ENCODE measurements around the gene JAG2.
A peak's percentile ranks its signal among the peaks of the same experiment; 100 is the strongest.

Gene JAG2

GRCh38 chr14:105149146-105149781, 19.3 kb downstream of the JAG2 start:
- DNase-seq: peak; percentile 9

GRCh38 chr14:105148604-105149145, 19.9 kb downstream of the JAG2 start:
- peak; percentile 8 for DNase-seq

DNA sequence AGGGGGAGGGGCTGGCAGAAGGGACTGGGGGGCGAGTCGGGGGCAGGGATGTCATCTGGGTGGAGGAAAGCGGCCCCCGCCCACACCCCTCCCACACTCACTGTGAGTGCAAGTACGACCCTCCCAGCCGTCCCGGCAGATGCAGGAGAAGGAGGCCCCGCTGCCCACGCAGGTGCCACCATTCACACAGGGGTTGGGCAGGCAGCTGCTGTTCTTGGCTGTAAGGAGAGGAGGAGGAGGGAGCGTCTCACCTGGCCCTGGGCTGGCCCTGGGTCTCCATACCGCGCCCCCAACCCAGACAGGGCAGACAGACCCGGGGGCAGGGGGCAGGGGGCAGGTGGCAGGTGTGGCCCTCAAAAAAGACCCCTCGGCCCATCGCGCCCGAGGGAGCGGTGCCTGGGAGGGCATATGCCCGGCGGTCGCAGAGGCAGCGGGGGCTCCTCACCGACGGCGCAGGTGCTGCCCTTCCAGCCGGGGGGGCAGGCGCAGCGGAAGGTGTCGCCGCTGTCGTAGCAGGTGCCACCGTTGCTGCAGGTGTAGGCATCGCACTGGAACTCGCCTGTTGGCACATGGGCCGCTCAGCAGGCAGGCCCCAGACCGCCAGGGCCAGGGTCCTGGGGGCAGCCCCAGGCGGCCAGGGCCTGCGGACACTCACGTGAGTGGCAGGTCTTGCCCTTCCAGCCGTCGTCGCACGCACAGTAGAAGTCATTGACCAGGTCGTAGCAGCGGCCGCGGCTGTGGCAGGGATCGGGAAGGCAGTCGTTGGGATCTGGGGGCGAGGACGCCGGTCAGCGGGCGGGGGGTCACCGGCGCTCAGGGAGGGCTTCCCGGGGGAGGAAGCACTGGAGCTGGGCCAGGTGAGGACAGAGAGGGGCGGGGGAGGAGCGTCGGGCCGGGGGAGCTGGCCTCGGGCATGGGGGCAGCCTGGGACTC, 20.6 kb downstream of the JAG2 start:
- DNase-seq: peak; percentile 12

- peak; percentile 1 for DNase-seq
Measured at GRCh38 chr14:105146976-105147635, 21.5 kb downstream of the JAG2 start.

GRCh38 chr14:105146181-105146975, 22.2 kb downstream of the JAG2 start:
- DNase-seq: peak; percentile 9

DNA sequence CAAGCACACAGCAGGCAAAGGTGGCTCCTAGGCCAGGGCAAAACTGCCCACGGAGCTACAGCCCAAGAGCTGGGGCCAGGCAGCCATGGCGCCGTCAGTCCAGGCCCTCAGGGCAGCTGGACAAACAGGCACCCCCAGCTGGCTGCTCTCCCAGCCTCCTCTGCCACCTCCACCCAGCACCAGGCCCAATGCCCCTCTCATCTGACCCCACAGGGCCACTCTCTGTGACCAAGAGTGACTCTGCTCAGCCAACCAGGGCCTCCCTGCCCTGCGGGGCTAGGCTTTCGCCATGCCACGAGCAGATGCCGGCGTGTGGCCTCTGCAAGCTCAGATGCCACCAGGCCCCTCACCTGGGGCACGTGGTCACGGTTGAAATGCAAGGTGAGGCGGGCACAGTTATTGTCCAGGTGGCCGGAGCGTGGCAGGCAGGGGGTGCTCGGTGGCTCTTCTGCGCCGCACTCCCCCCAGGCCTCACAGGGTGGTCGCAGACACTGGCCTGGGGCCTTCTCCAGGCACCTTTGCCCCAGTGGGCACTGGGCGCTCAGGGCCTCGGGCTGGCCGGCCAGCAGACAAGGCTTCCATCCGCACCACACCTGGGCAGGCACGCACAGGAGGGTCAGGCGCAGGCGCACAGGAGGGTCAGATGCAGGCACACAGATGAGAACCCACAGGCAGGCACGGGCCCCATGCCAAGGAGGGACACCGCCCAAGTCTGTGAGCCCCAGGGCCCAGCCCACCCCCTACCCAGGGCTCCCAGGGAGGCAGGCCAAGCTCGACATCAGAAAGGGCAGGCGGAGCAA, 23.0 kb downstream of the JAG2 start:
- peak; percentile 15 for DNase-seq

DNA sequence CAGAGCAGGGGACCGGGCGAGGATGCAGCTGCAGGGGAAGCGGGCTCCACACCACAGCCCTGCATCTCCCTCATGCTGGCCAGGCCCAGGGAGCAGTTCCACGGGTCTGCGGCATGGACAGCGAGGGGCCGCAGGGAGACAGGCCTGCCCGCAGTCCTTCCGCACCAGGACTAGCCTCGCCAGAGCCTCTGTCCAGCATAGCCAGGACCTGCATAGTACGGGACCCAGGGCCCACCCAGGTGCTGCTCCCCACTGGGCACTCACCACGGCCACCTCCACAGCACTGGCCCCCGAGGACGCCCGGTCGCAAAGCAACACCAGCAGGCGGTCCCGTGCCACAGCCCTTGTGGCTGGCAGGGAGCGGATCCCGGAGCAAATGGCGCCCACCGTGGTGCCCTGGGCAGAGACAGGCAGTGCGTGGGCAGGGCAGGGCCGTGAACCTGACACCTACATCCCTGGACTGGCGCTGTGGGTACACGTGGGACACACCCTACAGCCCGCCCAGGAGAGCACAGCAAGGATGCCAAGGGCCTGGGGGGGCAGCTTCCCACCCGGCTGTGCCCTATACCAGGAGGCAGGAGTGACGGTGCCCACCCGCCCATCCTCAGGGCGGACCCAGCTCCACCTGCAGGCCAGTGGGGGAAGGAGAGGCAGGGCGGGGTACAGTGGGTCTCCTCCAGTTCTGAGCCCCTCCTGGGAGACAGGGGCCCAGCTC, 23.8 kb downstream of the JAG2 start:
- DNase-seq: peak; percentile 14

DNA sequence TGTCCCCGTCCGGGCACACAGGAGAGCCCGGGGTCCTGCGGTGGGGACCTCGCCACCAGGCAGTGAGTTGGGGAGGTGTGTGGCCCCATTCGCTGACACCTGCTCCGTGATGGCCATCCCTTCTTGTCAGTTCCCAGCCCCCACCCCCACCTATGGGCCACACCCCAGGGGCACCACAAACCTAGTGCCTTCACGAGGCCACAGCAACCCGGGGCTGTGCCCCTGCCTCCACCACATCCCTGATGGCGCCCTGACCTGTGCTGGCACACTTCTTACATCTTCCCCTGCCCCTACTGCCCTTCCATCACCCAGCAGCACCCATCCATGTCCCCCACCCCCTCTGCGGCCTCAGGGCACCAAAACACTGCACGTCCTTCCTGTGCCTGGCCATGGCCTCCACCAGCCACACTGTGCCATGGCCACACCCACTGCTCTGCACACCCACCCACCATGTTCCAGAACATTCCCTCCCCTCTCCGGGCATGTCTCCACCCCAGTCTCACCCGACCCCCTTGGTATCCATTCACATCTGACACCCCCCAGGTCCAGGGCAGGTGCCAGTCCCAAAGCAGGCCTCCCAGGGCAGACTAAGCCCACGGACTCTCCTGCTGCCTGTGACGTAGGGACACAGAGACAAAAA, 24.4 kb downstream of the JAG2 start:
- peak; percentile 13 for DNase-seq

DNA sequence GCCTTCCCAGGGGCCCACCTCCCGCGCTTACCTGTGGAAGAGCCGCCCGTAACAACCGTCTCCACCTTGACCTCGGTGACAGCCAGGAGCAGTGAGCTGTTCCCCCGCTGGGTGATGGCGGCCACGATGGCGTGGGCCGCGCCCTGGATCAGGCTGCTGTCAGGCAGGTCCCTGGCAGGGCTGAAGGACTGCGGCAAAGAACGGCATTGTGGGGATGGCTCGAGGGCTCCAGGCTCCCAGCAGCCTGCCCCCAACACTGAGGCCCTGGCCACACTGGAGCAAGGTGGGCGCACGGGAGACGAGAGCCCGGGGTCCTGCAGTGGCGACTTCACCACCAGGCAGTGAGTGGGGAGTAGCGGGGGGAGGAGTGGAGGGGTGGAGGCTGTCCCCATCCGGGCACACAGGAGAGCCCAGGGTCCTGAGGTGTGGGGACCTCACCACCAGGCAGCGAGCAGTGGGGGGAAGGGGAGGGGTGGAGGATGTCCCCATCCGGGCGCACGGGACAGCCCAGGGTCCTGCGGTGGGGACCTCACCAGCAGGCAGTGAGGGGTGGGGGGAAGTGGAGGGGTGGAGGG, 25.0 kb downstream of the JAG2 start:
- no peak for DNase-seq

DNA sequence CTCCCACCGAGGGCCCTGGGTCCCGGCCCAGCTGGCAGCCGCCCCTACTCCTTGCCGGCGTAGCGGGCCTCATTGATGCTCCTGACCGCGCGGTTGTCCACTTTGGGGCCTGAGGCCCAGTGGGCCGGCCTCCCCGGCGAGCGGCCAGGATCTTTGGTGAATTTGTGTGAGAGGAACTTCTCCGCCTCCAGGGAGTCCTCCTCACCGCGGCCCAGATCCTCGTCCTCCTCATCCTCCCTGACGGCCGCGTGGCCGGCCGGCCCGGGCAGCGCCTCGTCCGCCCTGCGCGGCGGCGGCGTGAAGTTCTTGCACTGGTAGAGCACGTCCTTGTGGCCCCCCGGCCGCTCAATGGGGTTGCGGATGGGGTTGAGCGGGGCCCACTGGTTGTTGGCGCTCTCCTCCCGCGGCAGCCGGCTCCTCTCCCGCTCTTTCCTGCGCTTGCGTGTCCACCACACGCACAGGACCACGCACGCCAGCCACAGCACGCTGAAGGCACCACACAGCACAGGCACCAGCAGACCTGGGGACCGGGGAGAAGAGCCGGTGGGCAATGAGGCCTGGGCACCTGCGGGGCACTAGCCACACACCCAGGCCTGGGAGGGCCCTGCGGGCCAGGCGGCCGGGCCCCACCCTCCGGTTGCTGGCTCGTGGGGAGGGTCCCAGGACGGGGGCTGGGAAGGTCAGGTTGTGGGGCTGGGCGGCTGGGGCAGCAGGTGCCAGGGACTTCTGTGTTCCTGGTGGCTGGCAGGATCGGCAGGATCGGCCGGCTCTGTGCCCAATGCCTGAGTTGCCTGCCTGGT, 25.7 kb downstream of the JAG2 start:
- DNase-seq: peak; percentile 15

DNA sequence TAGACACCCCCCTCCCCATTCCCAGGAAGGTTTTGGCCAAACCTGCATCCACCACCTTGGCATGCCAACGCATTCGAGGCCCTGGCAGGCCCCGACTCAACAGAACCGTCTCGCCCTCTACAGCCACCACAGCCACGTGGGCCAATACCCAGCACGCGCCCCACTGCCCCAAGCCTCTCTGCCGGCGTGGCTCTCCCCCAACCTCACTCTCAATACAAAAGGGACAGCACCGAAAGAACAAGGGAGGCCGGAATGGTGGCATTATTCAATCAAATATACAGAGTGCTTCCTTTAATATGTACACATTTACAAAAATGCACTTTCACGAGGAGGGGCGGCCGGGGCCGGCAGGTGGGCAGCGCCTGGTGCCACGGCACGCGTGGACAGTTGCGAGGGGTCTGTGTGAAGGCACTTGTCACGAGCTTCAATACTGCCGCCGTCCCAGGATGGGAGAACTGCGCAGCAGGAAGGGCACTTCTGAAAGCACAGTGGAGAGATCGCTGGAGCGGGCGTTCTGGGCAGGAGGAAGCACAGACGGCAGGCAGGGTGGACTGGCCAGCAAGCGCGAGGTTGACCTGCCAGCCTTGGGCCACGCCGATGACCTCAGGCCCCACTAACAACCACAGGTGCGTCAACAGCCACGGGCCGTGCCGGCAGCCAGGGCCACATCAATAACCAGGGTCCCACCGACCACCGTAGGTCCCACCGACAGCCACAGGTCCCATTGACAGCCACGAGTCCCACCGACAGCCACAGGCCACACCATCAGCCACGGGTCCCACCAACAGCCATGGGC, 26.9 kb downstream of the JAG2 start:
- peak; percentile 7 for DNase-seq

- DNase-seq: no peak
Measured at GRCh38 chr14:105141026-105141425, 27.6 kb downstream of the JAG2 start.

GRCh38 chr14:105140581-105140980, 28.0 kb downstream of the JAG2 start:
- no peak for DNase-seq

DNA sequence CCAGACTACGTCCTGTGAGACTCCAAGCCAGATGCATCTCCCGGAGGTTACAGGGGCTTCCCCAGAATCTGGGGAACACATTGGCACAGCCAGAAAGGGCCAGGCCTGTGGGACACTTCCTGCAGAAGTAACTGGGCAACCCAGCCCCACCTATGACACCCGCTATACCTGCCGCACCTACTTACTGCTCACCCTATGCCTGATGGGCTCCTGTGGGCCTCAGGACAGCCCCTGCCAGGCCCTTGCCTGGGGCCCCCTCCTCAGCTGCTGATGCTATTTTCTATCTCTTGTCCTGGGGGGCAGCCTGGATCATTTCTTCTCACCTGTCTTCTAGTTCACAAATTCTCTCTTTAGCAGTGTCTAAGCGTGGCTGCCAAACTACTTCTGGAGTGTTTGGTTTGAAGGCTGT, 28.7 kb downstream of the JAG2 start:
- DNase-seq: no peak

DNA sequence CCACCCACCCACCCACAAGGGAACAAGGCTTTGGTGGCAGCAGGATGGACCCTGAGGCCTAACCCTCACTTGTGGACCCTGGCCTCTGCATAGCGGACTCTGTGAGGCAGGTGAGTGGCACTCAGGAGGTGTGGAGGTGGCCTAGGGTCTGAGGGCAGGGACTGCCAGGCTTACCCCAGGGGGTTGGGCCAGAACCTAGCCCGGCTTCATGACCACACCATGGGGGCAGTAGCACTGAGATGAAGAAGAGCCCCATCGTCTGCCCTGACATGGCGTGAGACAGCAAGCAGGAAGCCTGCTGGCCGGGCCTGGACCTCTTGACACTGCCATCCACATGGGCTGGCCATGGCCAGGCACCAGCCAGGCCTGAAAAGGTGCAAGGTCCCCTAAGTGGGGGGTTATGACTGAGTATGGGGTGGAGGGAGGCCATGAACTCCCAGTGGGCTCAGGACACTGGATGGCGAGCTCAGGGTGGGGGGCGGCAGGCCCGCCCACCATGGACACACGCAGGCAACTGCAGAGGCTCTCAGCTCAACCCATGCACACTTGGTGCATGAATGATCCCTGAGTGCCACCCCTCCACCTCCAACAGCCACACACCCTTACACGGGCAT, 29.3 kb downstream of the JAG2 start:
- DNase-seq: no peak

- DNase-seq: no peak
Measured at GRCh38 chr14:105138551-105139111, 29.9 kb downstream of the JAG2 start.

DNA sequence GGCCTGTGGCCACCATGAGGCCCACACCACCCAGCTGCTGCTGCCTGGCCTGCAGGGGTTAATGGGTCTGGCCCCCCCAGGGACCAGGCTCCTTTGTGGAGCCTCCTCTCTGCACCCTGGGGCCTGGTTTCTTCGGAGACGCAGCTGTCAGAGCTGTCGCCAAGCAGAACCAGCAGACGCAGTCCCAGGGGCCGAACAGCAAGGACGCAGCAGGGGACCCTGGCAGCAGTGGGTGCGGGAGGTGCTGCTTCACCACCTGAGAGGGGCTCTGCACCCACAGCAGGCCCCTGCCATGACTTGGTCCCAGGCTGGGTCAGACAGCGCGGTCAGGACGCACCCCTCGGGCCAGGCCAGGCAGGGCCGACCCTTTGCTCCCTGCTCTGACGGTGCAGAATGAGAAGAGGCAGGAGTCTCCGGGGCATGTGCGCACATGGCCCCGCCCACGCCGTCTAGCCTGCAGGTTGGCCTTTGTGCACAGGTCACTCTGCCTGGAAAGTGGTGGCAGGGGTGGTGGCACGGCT, 30.5 kb downstream of the JAG2 start:
- no peak for DNase-seq
